Large intestine (tissue), 3 donors: ENCODE measurements around the gene DEDD2. TPM values are rescaled to one million over a fixed set of nuclear protein-coding genes. Genes with fewer than 3 reads are reported as not detected.

Experiments
- DNase-seq, 2 donors: peaks; one replicate each; pipeline versions ENCODE4 v3.0.0 to v3.0.0-alpha.2; 2013
- H3K27ac ChIP-seq: one replicate; pipeline ENCODE4 v1.5.1; 2013; ENCODE audit warnings: low read length
- H3K27me3 ChIP-seq: 2 replicates; pipeline ENCODE4 v1.6.1; 2013; ENCODE audit warnings: low read length; ENCODE audit not compliant: control insufficient read depth, insufficient read depth
- H3K36me3 ChIP-seq: 2 replicates; pipeline ENCODE4 v1.6.1; 2013; ENCODE audit warnings: low read length; ENCODE audit not compliant: control insufficient read depth, insufficient read depth
- H3K4me1 ChIP-seq: one replicate; pipeline ENCODE4 v1.6.1; 2013; ENCODE audit warnings: low read length; ENCODE audit not compliant: control insufficient read depth, insufficient read depth
- H3K4me3 ChIP-seq: one replicate; pipeline ENCODE4 v1.5.1; 2013; ENCODE audit warnings: low read length
- H3K9me3 ChIP-seq: one replicate; pipeline ENCODE4 v1.6.1; 2013; ENCODE audit warnings: mild to moderate bottlenecking, low read depth, low read length, moderate library complexity; ENCODE audit not compliant: control insufficient read depth
- WGBS: methylation state at CpG from one replicate; pipeline ENCODE4 v1.1.5; 2013; ENCODE audit warnings: low lambda C conversion rate; ENCODE audit not compliant: insufficient coverage; 5-methylcytosine and 5-hydroxymethylcytosine counted together
- polyA plus RNA-seq: library from polyadenylated mRNA; unstranded; fragments of 120-200 nt; gene quantifications from one replicate; pipeline ENCODE4 v1.2.1, GENCODE V29; 2013

Gene DEDD2
- polyA plus RNA-seq, 1 donor: 30.7 TPM

- H3K27ac ChIP-seq: no peak overlapping the region
- peaks cover 17% of the 10 kb centered on the region for H3K4me1 ChIP-seq
- DNase-seq: no peak
- peak overlapping the region; percentile 58 for H3K4me3 ChIP-seq
- no peaks in the 10 kb centered on the region for H3K9me3 ChIP-seq
- H3K36me3 ChIP-seq: peaks cover 28% of the 10 kb centered on the region
- no peaks in the 10 kb centered on the region for H3K27me3 ChIP-seq
- no CpG with 5 or more reads among the region's 3 CpGs for WGBS
Observed at GRCh38 chr19:42241279-42241678, 23.8 kb upstream of the DEDD2 start.

DNA sequence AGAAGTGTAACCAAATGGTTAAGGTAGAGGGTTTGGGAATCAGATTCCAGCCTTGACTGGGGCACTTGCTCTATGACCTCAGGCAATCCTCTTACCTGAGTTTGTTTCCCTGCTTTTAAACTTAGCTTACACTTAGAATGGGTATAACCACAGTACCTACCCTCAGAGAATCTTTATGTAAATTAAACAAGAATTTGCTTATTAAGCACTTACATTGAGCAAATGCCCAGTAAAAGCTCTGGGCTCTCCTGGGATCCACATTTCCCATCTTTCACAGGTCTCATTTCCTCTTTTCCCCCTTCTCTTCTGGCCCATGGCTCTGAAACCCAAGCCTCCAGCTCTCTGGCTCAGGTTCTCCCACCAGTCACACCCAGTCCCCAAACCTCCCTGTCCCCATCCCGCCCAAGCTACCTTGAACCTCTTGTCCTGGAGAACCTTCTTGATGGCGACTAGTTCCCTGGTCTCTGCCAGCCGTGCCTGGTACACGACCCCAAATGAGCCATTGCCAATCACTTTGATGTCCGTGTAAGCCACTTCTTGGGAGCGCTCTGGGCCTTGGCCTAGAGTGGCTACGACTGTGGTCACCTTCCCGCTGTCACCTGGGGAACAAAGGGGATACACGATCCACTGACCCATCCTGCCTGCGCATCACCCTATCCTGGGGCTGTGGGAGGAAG is 22.2 kb upstream of the DEDD2 start:
- H3K4me3 ChIP-seq: no peak overlapping the region
- H3K9me3 ChIP-seq: no peaks in the 10 kb centered on the region
- WGBS: no CpG with 5 or more reads among the region's 10 CpGs
- DNase-seq: no peak
- H3K36me3 ChIP-seq: peaks cover 43% of the 10 kb centered on the region
- H3K27me3 ChIP-seq: no peaks in the 10 kb centered on the region
- peaks cover 13% of the 10 kb centered on the region for H3K4me1 ChIP-seq
- H3K27ac ChIP-seq: no peak overlapping the region

DNA sequence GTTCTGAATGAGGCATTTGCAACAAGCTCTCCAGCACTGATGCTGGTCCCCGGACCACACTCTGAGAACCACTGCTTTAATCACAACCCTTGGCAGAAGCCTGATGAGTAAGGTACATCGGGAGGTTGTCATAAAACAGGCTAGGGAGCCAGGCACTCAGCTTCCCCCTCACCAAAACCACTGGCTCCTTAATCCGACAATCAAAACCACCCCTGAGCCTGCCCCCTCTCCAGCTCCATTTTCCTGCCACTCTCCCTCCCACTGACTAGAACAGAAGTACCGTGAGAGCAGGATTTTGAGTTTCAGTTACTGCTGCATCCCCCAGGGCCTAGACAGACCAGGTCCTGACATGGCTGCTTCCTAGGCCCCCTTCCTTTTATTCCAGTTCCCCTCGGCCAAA is 17.7 kb upstream of the DEDD2 start:
- Histone ChIP-seq H3K4me1 (peaks cover 31% of the 10 kb centered on the region), H3K36me3 (peaks cover 72% of the 10 kb centered on the region), H3K27ac (no peak overlapping the region), H3K4me3 (no peak overlapping the region), H3K27me3 (no peaks in the 10 kb centered on the region), H3K9me3 (no peaks in the 10 kb centered on the region)
- 40% methylated on average over 1 of the region's 5 CpGs for whole genome bisulfite sequencing
- no peak for DNase-seq

DNA sequence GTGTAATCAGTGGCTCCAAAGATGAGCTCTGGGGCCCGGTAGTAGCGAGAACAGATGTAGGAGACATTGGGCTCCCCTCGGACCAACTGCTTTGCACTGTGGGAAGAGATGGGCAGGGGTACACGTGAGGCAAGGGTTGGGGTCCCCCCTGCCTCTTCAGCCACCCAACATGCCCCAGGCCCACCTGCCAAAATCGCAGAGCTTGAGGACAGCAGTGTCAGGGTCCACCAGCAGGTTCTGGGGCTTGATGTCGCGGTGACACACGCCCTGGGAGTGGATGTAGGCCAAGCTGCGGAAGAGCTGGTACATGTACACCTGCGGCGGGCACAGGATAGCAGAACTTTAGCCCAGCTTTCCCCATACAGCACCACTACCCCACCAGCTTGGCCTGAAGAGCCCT is 16.9 kb upstream of the DEDD2 start:
- Histone ChIP-seq H3K36me3 (peaks cover 72% of the 10 kb centered on the region), H3K9me3 (no peaks in the 10 kb centered on the region), H3K4me1 (peaks cover 38% of the 10 kb centered on the region), H3K4me3 (no peak overlapping the region), H3K27me3 (no peaks in the 10 kb centered on the region), H3K27ac (peak overlapping the region; percentile 85)
- WGBS: no CpG with 5 or more reads among the region's 11 CpGs
- DNase-seq: no peak

- H3K9me3 ChIP-seq: no peaks in the 10 kb centered on the region
- H3K4me3 ChIP-seq: no peak overlapping the region
- WGBS: no CpG with 5 or more reads among the region's 6 CpGs
- peak overlapping the region; percentile 85 for H3K27ac ChIP-seq
- H3K4me1 ChIP-seq: peaks cover 44% of the 10 kb centered on the region
- DNase-seq: peak; percentile 82 to 93
- peaks cover 72% of the 10 kb centered on the region for H3K36me3 ChIP-seq
- no peaks in the 10 kb centered on the region for H3K27me3 ChIP-seq
Observed at GRCh38 chr19:42233678-42234292, 16.3 kb upstream of the DEDD2 start.

DNA sequence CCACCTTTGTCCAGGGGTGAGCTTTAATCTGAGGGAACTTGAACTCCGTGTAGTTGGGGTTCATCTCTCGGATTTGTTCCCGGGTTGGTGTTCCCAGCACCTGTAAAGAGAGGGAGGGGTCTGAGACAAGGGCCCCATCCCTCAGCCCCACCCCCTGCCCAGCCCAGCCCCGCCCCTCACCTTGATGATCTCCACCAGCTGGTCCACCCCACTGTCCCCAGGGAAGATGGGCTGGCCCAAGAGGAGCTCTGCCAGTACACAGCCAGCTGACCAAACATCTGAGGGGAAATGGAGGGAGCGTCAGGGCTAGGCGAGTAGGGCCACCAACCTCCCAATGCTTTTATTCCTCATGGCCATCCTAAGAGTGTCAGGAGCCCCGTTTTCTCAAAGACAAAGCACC is 15.6 kb upstream of the DEDD2 start:
- WGBS: no CpG with 5 or more reads among the region's 7 CpGs
- H3K9me3 ChIP-seq: no peaks in the 10 kb centered on the region
- DNase-seq: no peak
- H3K36me3 ChIP-seq: peaks cover 71% of the 10 kb centered on the region
- H3K27ac ChIP-seq: peak overlapping the region; percentile 85
- no peak overlapping the region for H3K4me3 ChIP-seq
- peaks cover 51% of the 10 kb centered on the region for H3K4me1 ChIP-seq
- no peaks in the 10 kb centered on the region for H3K27me3 ChIP-seq

DNA sequence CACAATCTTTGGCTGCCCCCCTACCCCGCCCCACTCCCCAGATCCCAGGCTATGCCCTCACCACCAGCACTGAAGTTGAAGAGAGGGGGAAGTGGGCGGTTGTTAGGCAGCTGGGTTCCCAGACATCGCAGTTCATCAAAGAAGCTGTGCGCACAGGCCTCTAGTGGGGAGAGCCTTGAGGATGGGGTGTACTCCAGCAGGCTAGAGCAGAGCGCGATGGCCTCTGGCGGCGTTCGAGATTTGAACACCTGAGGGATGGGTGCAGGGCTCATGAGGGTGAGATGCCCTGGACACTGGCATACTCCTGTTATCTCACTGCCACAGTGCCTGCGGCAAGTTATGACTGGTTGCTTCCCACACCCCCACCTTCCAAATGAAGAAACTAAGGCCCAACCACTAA is 15.0 kb upstream of the DEDD2 start:
- no CpG with 5 or more reads among the region's 10 CpGs for WGBS
- Histone ChIP-seq H3K9me3 (no peaks in the 10 kb centered on the region), H3K27ac (peak overlapping the region; percentile 85), H3K27me3 (no peaks in the 10 kb centered on the region), H3K4me1 (peaks cover 51% of the 10 kb centered on the region), H3K36me3 (peaks cover 76% of the 10 kb centered on the region), H3K4me3 (no peak overlapping the region)
- no peak for DNase-seq

DNA sequence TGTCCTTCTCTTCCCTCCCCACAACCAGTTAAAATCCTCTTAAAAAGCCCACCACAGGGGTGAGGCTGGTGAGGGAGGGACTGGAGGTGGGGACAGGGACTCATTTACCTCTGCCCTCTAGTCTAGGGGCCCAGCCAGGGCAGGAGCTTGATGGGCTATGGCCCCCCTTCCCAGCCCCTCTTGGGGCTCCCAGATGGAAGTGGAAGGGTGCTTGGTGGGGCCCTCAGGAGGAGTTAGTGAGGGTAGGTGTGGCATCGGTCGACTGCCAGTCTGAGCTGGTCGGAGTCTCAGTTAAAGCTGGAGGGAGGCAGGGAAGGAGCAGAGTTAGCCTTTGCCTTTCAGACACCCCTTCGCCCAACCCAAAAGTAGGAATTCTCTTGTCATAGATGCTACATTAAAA is 13.1 kb upstream of the DEDD2 start:
- no CpG with 5 or more reads among the region's 4 CpGs for WGBS
- Histone ChIP-seq H3K9me3 (no peaks in the 10 kb centered on the region), H3K4me3 (no peak overlapping the region), H3K36me3 (peaks cover 79% of the 10 kb centered on the region), H3K27me3 (no peaks in the 10 kb centered on the region), H3K4me1 (peaks cover 51% of the 10 kb centered on the region), H3K27ac (peak overlapping the region; percentile 69)
- DNase-seq: peak in 1 of 2 donors; percentile 75

- no peak overlapping the region for H3K4me3 ChIP-seq
- no CpG with 5 or more reads among the region's 8 CpGs for WGBS
- H3K36me3 ChIP-seq: peaks cover 79% of the 10 kb centered on the region
- H3K27me3 ChIP-seq: no peaks in the 10 kb centered on the region
- H3K4me1 ChIP-seq: peaks cover 51% of the 10 kb centered on the region
- H3K27ac ChIP-seq: peak overlapping the region; percentile 69
- DNase-seq: peak; percentile 68 to 77
- H3K9me3 ChIP-seq: no peaks in the 10 kb centered on the region
Observed at GRCh38 chr19:42229855-42230351, 12.4 kb upstream of the DEDD2 start.

GRCh38 chr19:42229301-42229854 is 11.9 kb upstream of the DEDD2 start:
- peaks cover 48% of the 10 kb centered on the region for H3K4me1 ChIP-seq
- H3K4me3 ChIP-seq: no peak overlapping the region
- WGBS: no CpG with 5 or more reads among the region's 4 CpGs
- peaks cover 79% of the 10 kb centered on the region for H3K36me3 ChIP-seq
- H3K27ac ChIP-seq: peak overlapping the region; percentile 69
- H3K9me3 ChIP-seq: no peaks in the 10 kb centered on the region
- DNase-seq: no peak
- H3K27me3 ChIP-seq: no peaks in the 10 kb centered on the region
